ENCODE measurements around the gene SOX30.

DNA sequence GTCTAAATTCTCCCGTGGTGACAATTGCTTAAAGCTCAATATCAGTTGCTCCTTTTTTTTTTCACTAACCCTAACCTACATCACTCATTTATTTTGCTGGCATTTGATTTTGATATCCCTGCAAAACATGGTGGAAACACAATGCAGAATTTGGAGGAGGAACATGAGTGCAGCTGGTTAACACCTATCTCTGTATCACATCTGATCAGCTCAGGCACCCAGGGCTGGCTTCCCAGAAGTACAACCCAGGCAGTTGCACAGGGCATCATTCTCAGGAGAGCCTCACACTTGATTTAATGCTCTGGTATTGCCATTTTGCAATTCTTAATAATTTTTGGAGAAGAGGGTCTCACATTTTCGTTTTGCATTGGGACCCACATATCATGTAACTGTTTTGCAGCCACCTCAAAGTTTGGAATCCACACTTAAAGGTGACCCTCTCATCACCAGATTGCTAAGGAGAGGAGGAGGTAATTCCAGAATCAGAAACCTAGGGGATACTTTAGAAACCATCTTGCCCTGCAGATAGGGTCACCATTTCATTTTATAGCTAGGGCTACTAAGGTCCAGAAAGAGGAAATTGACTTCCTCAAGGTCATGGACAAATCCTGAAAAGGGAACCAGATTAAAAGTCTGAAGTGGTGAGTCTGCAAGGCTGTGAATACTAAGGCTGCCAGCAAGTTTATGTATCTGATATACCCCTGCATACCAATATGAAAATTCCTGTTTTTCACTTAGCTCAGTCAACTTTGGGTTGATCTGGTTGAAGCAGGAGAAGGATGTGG lies 57.4 kb downstream of the SOX30 start:
- TF ChIP-seq, protein P1, sequence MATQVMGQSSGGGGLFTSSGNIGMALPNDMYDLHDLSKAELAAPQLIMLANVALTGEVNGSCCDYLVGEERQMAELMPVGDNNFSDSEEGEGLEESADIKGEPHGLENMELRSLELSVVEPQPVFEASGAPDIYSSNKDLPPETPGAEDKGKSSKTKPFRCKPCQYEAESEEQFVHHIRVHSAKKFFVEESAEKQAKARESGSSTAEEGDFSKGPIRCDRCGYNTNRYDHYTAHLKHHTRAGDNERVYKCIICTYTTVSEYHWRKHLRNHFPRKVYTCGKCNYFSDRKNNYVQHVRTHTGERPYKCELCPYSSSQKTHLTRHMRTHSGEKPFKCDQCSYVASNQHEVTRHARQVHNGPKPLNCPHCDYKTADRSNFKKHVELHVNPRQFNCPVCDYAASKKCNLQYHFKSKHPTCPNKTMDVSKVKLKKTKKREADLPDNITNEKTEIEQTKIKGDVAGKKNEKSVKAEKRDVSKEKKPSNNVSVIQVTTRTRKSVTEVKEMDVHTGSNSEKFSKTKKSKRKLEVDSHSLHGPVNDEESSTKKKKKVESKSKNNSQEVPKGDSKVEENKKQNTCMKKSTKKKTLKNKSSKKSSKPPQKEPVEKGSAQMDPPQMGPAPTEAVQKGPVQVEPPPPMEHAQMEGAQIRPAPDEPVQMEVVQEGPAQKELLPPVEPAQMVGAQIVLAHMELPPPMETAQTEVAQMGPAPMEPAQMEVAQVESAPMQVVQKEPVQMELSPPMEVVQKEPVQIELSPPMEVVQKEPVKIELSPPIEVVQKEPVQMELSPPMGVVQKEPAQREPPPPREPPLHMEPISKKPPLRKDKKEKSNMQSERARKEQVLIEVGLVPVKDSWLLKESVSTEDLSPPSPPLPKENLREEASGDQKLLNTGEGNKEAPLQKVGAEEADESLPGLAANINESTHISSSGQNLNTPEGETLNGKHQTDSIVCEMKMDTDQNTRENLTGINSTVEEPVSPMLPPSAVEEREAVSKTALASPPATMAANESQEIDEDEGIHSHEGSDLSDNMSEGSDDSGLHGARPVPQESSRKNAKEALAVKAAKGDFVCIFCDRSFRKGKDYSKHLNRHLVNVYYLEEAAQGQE (IDR thresholded peaks at IDR 0.05), result no peak
- no peak for TF ChIP-seq CHD4 (IDR thresholded peaks at IDR 0.05; ENCODE audit: borderline replicate concordance)
- no peak for TF ChIP-seq POLR2A (IDR thresholded peaks at IDR 0.05; ENCODE audit: low read length)
- TF ChIP-seq PBX3 (IDR thresholded peaks at IDR 0.05), result no peak
- no peak for TF ChIP-seq POLR2AphosphoS2 (conservative IDR thresholded peaks at IDR 0.05; ENCODE audit: low read length)
- TF ChIP-seq, protein P2, sequence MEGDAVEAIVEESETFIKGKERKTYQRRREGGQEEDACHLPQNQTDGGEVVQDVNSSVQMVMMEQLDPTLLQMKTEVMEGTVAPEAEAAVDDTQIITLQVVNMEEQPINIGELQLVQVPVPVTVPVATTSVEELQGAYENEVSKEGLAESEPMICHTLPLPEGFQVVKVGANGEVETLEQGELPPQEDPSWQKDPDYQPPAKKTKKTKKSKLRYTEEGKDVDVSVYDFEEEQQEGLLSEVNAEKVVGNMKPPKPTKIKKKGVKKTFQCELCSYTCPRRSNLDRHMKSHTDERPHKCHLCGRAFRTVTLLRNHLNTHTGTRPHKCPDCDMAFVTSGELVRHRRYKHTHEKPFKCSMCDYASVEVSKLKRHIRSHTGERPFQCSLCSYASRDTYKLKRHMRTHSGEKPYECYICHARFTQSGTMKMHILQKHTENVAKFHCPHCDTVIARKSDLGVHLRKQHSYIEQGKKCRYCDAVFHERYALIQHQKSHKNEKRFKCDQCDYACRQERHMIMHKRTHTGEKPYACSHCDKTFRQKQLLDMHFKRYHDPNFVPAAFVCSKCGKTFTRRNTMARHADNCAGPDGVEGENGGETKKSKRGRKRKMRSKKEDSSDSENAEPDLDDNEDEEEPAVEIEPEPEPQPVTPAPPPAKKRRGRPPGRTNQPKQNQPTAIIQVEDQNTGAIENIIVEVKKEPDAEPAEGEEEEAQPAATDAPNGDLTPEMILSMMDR (IDR thresholded peaks at IDR 0.05), result no peak
- TF ChIP-seq, protein P3, sequence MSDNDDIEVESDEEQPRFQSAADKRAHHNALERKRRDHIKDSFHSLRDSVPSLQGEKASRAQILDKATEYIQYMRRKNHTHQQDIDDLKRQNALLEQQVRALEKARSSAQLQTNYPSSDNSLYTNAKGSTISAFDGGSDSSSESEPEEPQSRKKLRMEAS (IDR thresholded peaks at IDR 0.05), result no peak
- no peak for TF ChIP-seq EP300 (IDR thresholded peaks at IDR 0.05)
- no peak for TF ChIP-seq HDAC2 (IDR thresholded peaks at IDR 0.05)
- no peak for TF ChIP-seq FOXS1 (CRISPR knock-in tag; IDR thresholded peaks at IDR 0.05)

Data from A549 (cell line).